Measurements from ENCODE around the gene FGF13. TPM values are rescaled to one million over a fixed set of nuclear protein-coding genes. Genes with fewer than 3 reads are reported as not detected.

Gene FGF13
- total RNA-seq, 2 experiments from 2014 or later = not detected

Small RNA genes lying within 50 kb of the gene (microRNA-seq; reads per million reads assigned to microRNA genes)
- not detected for gene MIR504
